NCI-H2029 treated with DMSO at 0.1 percent for 48 hours (cell line): Measurements from ENCODE around the gene ADORA3.

Experiments
- DNase-seq: peaks from one replicate; lab custom pipeline; 2025; lab: John Stamatoyannopoulos, UW

Gene ADORA3

DNA sequence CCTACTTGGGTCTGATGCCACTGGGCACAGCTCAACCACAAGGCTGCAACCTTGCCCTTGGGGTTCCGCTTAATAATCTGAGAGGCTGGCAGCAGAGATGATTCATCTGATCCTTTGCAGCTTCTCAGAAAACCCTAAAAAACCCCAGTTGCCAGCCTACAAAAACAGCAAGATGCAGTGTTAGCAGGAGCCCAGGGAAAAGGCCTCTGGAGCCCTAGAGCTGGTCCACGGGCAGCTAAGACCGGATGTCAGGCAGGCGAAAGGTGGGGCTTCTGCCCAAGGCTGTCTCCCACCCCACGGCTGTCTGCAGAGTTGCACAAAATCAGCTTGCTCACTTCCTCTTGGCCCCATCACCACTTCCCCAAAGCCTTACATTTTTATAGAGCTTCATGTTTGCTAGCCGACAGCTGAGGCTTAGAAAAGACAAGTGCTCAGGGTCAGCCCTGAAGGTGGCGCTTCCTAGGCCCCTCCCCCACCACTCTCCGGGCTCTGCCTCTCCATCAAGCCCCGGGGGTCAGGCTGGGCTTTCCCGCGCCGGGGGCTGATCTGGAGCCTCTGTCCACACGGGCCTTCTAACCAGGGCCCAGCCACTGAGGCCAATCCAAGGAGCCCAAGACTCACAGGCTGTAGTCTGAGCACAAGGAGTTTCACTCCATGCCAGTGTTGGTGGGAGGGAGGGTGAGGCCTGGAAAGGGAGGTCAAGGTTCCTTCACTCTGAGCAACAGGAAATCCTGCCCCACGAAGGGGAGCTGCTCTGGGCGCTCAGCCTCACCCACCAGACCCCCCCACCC is 4.2 kb upstream of the ADORA3 start:
- DNase-seq: no peak

DNA sequence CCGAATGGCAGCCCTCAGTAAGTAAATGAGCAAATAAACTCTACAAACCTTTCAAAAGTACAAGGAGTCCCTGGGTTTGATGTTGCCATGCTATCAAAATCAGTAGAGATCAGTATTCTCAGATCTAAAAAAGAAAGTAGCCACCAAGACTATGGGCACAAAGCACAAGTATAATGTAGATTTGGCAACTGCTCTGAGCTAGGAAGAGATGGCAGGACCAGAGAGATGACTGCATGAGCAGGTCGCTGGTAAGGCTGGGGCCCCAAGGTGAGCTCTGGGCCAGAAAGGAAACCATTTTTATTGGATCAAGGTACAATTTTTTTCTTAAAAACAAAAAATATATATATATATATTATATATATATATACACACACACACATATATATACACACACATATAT is 3.1 kb upstream of the ADORA3 start:
- no peak for DNase-seq

DNA sequence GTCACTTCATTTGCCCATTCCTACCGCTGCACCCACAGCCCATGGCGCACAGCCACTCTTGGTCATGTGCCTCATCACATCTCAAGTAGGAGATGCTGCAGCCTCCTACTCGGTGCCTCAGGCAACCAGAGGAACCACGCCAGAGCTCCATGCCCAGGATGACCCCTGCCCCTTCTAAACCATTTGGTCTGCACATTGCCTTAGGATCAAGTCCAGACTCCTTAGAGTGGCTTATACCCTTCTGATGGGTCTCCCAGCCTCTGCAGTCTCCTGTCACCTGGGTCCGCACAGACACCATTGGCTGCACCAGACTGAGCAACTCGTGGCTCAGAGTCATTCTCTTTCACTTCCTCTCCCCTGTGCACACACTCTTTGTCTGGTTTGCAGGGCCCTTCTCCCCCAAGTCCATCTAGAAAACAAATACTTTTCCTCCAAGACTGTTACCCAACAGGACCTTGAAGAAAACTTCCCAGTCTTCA is 2.2 kb upstream of the ADORA3 start:
- DNase-seq: no peak

GRCh38 chr1:111504097-111504496 is 664 bp upstream of the ADORA3 start:
- DNase-seq: no peak

- DNase-seq: no peak
Observed at GRCh38 chr1:111501645-111502044, 1.8 kb downstream of the ADORA3 start.

DNA sequence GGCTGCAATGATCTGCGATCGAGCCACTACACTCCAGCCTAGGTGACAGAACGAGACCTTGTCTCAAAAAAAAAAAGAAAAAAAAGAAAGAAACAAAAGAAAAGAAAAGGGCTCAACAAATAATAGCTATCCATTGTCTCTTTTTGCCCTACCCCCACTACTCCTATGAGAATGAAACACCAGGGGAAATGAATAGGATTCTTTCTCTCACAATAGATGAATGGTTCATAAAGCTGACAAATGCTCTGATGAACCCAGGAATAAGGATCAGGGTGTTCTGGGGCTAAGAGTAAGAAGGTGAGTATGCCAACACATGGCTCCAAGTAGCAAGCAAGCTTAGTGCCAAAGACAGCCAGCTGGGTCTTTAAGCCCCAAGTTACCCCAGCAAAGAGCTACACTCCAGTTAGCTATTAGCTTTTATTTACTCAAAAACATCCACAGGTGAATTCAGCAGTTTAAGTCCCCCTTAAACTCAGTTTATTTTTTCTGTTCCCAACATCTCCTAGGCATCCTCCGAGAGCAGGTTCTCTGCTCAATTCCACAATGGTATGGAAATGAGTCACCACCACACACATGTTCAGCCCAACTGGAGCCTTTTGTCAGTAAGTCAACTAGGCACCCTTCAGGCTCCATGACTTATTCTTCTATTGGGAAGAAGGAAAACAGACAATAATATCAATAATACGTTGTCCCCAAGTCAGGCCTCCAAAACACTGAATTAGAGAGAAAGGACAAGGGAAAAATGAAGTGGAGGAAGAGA is 4.2 kb downstream of the ADORA3 start:
- no peak for DNase-seq

DNA sequence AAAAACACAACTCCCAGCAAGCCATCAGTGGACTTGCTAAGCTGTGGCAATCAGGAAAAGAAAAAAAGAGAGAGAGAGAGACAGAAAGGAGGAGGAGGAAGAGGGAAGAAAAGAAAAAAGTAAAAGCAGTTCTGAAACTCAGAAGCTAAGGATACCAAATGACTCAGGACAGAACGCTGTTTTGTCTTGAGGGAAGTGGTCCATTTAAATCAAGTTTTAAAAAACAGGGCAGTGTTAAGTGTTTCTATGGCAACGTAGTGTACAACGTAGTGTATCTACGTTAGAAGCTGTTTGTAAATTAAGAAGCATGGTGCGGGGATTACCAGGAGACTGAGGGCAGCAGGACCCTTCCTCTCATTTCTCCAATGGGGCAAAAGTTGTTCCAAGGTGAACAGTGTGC is 5.8 kb downstream of the ADORA3 start:
- DNase-seq: no peak

DNA sequence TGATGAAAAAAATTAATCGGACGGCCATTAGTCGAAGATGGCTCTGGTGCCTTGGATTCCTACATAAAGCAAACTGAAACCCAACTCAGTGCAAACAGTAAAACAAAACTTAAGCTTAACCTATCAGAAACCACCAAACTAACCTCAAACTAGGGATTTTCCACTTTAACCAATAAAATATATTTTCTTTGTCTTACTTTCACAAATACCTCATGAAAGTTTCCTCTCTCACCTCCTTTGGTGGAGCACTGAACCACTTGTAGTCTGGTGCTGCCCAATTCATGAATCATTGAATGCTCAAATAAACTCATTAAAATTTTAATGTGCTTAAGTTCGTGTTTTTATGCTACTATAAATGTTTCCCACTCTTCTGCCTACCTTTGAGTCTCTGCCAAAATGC is 7.0 kb downstream of the ADORA3 start:
- no peak for DNase-seq

DNA sequence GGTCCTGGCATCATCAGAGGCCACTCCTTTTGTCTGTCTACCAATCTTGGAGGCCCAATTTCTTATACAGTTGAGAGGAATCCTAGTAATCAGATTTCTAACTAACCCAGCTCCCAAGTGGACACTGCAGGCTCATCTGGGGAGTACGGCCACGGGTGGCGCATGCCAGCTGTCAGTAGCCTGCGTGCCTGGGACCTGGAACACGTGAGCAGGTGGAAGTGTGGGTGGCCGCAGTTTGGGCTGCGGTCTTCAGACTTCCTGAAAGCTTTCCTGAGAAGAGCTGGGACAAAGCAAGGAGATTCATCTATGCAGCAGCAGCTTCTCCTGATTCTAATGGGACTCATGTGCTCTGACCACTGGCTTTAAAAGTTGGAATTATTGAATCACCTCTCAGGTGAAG is 12.4 kb downstream of the ADORA3 start:
- DNase-seq: no peak

GRCh38 chr1:111490220-111490619 is 13.2 kb downstream of the ADORA3 start:
- no peak for DNase-seq

- no peak for DNase-seq
Observed at GRCh38 chr1:111489604-111490003, 13.8 kb downstream of the ADORA3 start.

GRCh38 chr1:111488669-111489068 is 14.8 kb downstream of the ADORA3 start:
- no peak for DNase-seq

GRCh38 chr1:111487133-111487532 is 16.3 kb downstream of the ADORA3 start:
- DNase-seq: no peak

DNA sequence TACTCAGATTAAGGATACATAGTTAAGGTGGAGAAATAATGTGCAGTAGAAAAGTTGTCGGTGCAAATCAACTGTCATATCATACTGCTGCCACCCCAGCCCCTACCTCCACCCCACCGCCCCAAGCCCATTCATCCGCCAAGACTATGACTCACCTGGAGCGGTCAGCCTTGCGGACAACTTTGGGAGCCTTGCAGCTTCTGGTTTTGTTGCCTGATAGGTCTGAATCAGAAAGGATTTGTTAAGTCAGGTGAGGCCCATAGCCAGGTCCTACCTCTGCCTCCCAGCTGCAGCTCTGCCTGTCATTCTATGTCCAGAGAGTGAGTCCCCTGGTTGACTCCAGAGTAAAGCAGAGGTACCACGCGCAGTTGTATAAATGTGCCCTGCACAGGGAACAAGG is 17.0 kb downstream of the ADORA3 start:
- DNase-seq: no peak

- no peak for DNase-seq
Observed at GRCh38 chr1:111484391-111485026, 18.9 kb downstream of the ADORA3 start.

DNA sequence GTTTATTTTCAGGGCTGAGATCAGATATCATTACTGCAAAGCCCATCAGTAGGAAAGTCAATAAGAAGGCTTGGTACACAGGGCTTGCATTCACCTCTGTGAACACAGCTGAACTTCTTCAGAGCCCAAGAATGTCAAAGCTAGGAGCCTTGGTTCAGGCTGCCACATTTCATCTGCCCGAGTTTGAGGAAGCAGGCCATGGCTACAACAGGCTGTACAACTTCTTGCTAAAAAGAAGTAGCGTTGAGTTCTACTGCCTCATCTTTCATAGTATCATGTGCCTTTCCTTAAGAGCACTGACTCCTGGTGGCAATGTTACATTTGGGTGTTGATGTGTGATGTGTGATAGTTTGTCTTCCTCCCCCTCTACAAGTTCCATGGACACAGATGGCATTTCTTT is 19.6 kb downstream of the ADORA3 start:
- no peak for DNase-seq

DNA sequence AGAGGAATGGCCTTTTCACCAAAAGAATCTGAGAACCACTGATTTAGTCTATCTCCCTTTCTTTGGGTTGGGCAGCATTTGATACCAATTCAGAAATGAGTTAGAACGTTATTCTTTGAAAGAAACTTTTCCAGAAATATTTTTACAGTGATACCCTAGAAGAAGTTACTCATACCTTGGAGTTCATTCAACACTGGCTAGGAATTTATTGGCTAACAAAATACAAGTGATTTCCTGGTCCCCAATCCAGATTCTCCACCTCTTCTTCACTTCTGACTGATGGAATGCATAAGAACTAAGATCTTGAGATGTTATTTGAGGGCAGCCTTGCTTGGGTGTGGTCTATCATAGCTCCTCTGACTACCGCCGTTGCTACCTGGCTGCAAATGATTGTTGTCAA is 20.3 kb downstream of the ADORA3 start:
- no peak for DNase-seq

GRCh38 chr1:111481387-111482221 is 21.8 kb downstream of the ADORA3 start:
- peak; percentile 21 for DNase-seq

DNA sequence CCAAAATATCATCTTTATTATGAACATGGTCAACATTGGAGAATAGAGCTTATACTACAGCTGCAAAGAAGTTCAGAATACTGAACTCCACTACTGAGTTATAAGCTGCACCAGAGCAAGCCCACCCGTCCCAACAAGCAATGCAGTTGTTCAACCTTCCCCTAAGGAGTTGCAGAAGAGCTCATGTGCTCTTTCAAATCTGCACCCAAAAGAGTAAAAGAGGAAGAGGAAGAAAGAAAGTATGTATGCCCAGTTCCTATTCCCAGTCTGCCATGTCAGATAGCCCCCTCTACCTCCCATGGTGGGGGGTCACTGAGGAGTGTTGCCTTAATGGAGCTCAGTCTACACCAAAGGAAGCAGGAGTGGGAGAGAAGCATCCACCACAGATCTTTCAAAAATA is 22.8 kb downstream of the ADORA3 start:
- no peak for DNase-seq

GRCh38 chr1:111476761-111477309 is 26.6 kb downstream of the ADORA3 start:
- DNase-seq: no peak

GRCh38 chr1:111476214-111476613 is 27.2 kb downstream of the ADORA3 start:
- no peak for DNase-seq

- no peak for DNase-seq
Observed at GRCh38 chr1:111475701-111476100, 27.7 kb downstream of the ADORA3 start.
